Liver (tissue), 3 donors: ENCODE data around the gene UROC1.

Experiments used
- GABPA ChIP-seq, 2 donors: IDR thresholded peaks in 1 of 2; conservative IDR thresholded peaks in 1 of 2; 2 replicates each; pipeline ENCODE4 v1.6.1; 2016; ENCODE audit warnings: antibody characterized with exemption in 2 of 2, mild to moderate bottlenecking in 1 of 2, moderate library complexity in 1 of 2
- JUND ChIP-seq, 2 donors: IDR thresholded peaks; 2 replicates each; pipeline ENCODE4 v1.6.1; 2016; ENCODE audit warnings: antibody characterized with exemption in 2 of 2
- MAX ChIP-seq: IDR thresholded peaks from 2 replicates; pipeline ENCODE4 v1.6.1; 2016; ENCODE audit warnings: antibody characterized with exemption
- RAD21 ChIP-seq, 2 donors: IDR thresholded peaks; 2 replicates each; pipeline ENCODE4 v1.6.1; 2016; ENCODE audit warnings: antibody characterized with exemption in 2 of 2, mild to moderate bottlenecking in 2 of 2
- RXRA ChIP-seq, 2 donors: IDR thresholded peaks; 2 replicates each; pipeline ENCODE4 v1.6.1; 2017 to 2018; ENCODE audit warnings: antibody characterized with exemption in 2 of 2, mild to moderate bottlenecking in 1 of 2
- SP1 ChIP-seq: IDR thresholded peaks from 2 replicates; pipeline ENCODE4 v1.6.1; 2018; ENCODE audit warnings: antibody characterized with exemption, mild to moderate bottlenecking
- TAF1 ChIP-seq: conservative IDR thresholded peaks from 2 replicates; pipeline ENCODE4 v1.6.1; 2016; ENCODE audit warnings: antibody characterized with exemption, mild to moderate bottlenecking
- ZBTB33 ChIP-seq: IDR thresholded peaks from 2 replicates; pipeline ENCODE4 v1.6.1; 2016; ENCODE audit warnings: antibody characterized with exemption
- TF ChIP-seq, protein P1 (sequence below): fragments of 150-350 bp; IDR thresholded peaks from 2 replicates; pipeline ENCODE4 v1.5.1; 2017; ENCODE audit warnings: improper control_type of control experiment, low read depth, low read length; ENCODE audit not compliant: missing input control
- TF ChIP-seq, protein P2 (sequence below): IDR thresholded peaks from 2 replicates; pipeline ENCODE4 v1.6.1; 2016; ENCODE audit warnings: antibody characterized with exemption, mild to moderate bottlenecking
- donor health status: healthy.
- donor health status: healthy.

DNA sequence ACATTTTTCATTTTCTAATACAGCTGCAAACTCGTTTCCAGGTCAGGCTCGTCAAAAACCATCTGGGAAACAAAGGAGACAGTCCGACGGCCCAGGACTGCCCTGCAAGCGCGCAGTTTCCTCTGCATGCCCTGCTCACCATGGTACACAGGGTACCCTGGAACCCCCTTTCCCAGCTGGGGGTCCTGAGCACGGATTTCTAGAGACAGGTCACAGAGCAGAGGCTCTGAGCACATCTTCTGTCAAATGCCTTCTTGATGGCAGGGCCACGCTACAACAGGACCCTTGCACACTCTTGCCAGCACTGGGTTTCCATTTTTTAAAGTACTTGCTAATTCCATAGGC, 50.0 kb downstream of the UROC1 start:
- TF ChIP-seq, protein P1, sequence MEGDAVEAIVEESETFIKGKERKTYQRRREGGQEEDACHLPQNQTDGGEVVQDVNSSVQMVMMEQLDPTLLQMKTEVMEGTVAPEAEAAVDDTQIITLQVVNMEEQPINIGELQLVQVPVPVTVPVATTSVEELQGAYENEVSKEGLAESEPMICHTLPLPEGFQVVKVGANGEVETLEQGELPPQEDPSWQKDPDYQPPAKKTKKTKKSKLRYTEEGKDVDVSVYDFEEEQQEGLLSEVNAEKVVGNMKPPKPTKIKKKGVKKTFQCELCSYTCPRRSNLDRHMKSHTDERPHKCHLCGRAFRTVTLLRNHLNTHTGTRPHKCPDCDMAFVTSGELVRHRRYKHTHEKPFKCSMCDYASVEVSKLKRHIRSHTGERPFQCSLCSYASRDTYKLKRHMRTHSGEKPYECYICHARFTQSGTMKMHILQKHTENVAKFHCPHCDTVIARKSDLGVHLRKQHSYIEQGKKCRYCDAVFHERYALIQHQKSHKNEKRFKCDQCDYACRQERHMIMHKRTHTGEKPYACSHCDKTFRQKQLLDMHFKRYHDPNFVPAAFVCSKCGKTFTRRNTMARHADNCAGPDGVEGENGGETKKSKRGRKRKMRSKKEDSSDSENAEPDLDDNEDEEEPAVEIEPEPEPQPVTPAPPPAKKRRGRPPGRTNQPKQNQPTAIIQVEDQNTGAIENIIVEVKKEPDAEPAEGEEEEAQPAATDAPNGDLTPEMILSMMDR = no peak
- TF ChIP-seq TAF1 = no peak
- no peak for TF ChIP-seq RAD21 (IDR thresholded peaks at IDR 0.05)
- no peak for TF ChIP-seq GABPA (IDR thresholded peaks at IDR 0.05 in 1 of 2, conservative IDR thresholded peaks at IDR 0.05 in 1 of 2)
- TF ChIP-seq, protein P2, sequence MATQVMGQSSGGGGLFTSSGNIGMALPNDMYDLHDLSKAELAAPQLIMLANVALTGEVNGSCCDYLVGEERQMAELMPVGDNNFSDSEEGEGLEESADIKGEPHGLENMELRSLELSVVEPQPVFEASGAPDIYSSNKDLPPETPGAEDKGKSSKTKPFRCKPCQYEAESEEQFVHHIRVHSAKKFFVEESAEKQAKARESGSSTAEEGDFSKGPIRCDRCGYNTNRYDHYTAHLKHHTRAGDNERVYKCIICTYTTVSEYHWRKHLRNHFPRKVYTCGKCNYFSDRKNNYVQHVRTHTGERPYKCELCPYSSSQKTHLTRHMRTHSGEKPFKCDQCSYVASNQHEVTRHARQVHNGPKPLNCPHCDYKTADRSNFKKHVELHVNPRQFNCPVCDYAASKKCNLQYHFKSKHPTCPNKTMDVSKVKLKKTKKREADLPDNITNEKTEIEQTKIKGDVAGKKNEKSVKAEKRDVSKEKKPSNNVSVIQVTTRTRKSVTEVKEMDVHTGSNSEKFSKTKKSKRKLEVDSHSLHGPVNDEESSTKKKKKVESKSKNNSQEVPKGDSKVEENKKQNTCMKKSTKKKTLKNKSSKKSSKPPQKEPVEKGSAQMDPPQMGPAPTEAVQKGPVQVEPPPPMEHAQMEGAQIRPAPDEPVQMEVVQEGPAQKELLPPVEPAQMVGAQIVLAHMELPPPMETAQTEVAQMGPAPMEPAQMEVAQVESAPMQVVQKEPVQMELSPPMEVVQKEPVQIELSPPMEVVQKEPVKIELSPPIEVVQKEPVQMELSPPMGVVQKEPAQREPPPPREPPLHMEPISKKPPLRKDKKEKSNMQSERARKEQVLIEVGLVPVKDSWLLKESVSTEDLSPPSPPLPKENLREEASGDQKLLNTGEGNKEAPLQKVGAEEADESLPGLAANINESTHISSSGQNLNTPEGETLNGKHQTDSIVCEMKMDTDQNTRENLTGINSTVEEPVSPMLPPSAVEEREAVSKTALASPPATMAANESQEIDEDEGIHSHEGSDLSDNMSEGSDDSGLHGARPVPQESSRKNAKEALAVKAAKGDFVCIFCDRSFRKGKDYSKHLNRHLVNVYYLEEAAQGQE = no peak
- no peak for TF ChIP-seq MAX
- TF ChIP-seq RXRA (IDR thresholded peaks at IDR 0.05) = no peak
- TF ChIP-seq SP1 = no peak
- TF ChIP-seq JUND (IDR thresholded peaks at IDR 0.05) = no peak
- TF ChIP-seq ZBTB33 = no peak
